DLD1 (cell line): ENCODE results near the gene DDA1.
"Not testable (repeated sequence)": the region's sequence is repeated elsewhere in the genome, so short reads cannot be mapped to it uniquely, and the experiment has no call there.

Source experiments
- in situ Hi-C: cut with HindIII; loops from 2 replicates; pipeline ENCODE4 v1.10.0; 2017; ENCODE audit warnings: low sequenced_read_pairs

The DDA1 gene

DNA sequence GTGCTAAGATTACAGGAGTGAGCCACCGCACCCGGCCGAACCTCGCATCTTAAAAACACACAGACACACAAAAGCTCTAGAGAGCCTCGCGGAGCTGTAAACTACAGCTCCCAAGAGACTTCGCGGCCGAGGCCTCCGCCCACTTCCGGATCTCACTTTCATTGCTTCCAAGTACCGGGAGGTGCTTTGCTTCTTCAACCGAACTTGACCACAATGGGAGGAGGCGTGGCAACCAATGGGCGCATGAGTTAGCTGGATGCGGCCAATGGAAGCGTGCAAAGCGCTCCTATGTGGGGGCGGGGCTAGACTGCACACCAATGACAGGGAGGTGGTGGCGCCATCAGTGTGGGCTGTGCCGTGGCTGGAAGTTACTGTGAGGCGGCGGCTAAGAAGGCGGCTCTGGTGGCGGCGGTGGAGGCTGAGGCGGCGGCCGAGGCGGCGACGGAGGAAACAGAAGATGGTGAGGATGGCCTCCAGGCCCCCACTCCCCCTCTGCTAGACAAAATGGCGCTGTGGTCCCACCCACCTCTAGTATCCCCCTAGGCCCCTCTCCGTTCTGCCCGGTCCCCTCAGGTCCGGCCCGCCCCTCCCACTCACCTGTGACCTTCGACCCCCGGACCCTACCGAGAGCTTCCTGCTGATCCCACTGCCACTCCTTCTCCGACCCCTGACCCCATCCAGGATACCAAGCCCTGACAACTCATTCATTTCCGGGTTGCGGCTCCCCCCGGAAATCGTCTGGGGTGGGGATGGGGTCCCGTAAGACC lies at the start of gene DDA1:
Gene DDA1 (plus strand): TSS at position 366 of the 767 bp plus-strand sequence. CDS start 92 bp downstream, at position 458.
- in situ Hi-C loops = no loop called here

DNA sequence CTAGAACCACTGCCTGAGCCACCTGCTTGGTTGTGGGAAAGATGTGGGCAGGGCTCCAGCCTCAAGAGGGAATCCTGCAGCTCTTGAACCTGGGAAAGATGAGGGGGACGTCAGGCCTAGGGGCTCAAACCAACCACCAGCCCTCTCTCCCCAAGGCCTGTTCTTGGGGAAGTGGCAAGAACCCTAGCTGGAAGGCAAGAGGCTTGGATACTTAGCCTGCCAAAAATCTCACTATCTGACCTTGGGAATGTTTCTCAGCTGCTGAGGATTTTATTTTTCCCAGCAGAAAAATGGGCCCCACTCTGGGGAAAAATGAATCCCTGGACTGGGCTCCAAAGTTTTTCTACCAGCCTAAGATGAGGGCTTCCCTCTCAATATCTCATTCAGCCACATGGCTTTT lies 49.4 kb upstream of the DDA1 start:
- in situ Hi-C loops = no loop called here

DNA sequence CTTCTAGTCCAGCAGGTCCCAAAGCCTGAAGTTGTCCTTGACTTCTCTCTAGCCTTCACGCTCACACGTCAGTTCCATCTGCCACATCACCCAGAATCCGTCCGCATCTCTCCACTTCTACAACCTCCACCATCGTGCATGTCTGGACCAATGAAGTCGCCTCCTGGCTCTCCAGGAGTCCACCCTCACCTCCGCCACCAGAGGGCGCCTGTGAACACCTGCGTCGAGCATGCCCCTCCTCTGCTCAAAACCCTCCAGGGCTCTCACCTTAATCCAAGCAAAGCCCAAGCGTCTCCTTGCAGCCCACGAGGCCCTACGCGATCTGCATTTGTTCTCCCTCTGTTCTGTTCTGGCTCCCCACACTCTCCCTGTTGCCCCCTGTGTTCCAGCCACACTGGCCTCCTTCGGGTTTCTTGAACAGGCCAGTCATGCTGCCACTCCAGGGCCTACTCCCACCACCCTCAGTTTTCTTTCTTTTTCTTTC lies 48.5 kb upstream of the DDA1 start:
- in situ Hi-C loops = no loop called here

DNA sequence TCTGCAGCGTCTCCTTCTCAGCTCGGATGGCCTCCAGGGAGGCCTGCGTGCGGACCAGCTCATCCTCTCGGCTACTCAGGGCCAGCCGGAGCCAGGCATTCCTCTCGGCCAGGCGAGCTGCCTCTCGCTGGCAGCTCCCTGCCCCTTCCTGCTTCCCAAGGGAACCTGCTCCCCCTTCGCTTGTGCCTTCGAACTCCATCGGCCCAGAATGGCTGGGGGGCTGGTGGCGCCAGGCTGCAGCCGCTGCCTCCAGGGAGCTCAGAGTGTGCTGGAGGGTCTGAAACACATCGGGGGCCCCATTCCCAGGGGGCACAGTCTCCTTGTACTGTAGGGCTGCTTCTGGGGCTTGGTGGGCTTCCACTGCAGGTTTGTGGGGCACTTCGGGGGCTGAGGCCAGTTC lies 46.8 kb upstream of the DDA1 start:
- in situ Hi-C loops = no loop called here

GRCh38 chr19:17263712-17264640 lies 45.4 kb upstream of the DDA1 start:
- in situ Hi-C loops = no loop called here

DNA sequence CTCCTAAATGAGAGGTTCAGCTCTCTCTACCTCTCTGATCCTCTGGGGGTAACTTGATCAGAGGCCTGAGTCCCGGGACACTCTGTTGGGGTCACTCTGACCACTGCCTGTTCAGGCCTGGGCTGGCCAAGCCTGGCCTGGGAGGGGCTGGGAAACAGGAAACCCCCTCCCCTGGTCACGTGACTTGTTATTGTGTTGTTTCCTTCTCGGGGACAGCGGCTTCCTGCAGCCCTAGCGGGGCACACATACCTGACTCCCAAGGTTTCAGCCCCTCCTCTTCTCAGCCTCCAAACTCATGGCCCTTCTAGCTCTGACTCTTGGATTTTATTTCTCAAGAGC lies 44.8 kb upstream of the DDA1 start, which contains the start of gene USHBP1:
Gene USHBP1 (minus strand): TSS at position 105 of the 339 bp plus-strand sequence. CDS start 446 bp downstream, outside the sequence.
- in situ Hi-C loops = no loop called here

DNA sequence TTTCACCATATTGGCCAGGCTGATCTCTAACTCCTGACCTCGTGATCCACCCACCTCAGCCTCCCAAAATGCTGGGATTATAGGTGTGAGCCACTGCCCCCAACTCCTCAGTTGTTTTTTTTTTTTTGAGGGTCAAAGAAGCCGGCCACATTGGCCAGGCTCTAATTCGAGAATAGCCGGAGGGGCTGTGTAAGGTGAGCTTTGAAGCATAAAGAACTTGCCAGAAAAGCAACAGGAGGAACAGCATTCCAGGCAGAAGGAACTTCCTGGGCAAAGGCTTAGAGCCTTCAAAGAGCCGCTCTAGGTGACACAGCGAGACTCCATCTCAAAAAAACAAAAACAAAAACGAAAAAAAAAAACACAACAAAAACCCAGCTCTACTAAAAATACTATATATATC lies 43.3 kb upstream of the DDA1 start:
- in situ Hi-C loops = no loop called here

- in situ Hi-C loops = no loop called here
Observed at GRCh38 chr19:17266589-17266974, 42.8 kb upstream of the DDA1 start.

- in situ Hi-C loops = no loop called here
Observed at GRCh38 chr19:17266975-17267788, 42.2 kb upstream of the DDA1 start, which contains the start of gene BABAM1. BABAM1 (plus strand) TSS chr19:17267443; CDS start chr19:17268807, 1,364 bp downstream.

GRCh38 chr19:17268754-17269153 lies 40.6 kb upstream of the DDA1 start:
- in situ Hi-C loops = no loop called here

DNA sequence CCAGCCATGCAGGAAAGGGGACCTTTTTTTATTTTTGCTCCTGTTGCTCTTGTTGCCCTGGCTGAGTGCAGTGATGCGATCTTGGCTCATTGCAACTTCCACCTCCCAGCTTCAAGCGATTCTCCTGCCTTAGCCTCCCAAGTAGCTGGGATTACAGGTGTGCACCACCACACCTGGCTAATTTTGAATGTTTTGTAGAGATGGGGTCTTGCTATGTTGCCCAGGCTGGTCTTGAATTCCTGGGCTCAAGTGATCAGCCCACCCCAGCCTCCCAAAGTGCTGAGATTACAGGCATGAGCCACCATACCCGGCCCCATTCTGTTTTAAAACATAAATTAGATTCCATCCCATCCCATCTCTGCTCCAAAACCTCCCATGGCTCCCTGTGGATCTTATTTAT lies 34.5 kb upstream of the DDA1 start:
- in situ Hi-C loops = not testable (repeated sequence)

GRCh38 chr19:17275441-17276175 lies 33.8 kb upstream of the DDA1 start:
- in situ Hi-C loops = no loop called here

DNA sequence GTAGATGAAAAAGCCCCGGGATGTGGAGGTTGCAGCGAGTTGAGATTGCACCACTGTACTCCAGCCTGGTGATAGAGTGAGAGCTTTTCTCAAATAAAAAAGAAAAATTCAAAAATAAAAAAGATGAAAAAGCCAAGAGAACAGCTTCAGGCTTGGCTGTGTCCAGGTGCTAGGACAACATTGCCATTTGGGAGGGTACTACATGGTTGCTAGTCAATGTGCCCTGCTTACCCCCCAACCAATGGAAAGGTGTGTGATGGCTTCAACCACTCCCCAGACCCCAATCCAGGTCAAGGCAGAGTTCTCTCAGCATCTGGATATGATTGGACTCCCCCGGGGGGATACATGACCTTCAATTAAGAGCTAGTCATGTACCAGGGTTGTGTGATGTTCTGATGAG lies 29.9 kb upstream of the DDA1 start:
- in situ Hi-C loops = no loop called here

DNA sequence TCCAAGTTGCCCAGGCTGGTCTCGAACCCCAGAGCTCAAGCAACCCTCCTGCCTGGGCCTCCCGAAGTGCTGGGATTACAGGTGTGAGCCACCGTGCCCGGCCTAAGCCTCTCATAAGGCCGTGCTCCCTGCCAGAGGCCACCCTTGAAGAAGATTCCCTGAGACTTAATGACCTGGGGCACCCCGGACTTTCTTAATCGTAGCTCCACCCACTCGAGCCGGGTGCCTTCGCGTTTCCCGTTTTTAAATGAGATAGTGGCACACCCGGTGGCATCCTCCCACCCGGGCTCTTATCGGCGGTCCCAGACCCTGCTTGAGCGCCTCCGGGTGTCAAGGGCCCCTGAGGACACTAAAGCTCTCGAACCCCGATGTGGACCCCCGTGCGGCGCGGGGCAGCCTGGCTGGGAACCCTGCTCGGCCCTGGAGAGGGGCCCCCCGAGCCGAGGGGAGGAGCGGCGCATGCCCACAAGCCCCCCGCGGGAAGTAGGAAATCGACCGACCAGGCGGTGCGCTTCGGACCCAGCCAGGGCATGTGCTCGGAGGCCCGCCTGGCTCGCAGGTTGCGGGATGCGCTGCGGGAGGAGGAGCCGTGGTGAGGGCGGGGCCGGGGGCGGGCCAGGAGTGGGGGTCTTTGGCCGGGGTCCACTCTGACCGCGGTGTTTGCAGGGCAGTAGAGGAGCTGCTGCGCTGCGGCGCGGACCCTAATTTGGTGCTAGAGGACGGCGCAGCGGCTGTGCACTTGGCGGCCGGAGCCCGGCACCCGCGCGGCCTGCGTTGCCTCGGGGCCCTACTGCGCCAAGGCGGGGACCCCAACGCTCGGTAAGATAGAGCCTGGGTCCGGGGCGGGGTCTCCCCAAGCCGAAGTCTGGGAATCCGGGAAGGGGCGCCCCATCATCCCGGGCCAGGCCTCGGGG lies 27.7 kb upstream of the DDA1 start, which contains the start of gene ANKLE1:
Gene ANKLE1 (plus strand): TSS at position 511 of the 914 bp plus-strand sequence. CDS start 20 bp downstream, at position 531.
- in situ Hi-C loops = no loop called here

DNA sequence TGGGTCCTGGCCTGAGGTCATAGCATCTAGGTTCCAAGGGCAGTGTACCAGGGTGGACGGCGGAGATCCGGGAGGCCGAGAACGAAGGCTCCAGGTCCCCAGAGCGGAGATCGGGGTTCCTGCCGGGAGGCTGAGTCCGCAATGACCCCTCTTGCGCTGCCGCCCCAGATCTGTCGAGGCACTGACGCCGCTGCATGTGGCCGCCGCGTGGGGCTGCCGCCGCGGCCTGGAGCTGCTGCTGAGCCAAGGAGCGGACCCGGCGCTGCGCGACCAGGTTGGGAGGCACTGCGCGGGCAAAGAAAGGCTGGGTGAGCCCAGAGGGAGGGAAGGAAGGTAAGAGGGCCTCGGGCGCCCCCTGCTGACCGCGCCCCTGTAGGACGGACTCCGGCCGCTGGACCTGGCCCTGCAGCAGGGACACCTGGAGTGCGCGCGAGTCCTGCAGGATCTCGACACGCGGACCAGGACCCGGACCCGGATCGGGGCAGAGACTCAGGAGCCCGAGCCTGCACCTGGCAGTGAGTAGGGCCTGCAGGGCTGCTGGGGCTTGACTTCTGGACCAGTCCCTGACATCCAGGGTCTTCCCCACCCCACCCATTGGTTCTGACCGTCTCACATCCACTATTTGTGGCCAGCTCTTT lies 26.8 kb upstream of the DDA1 start:
- in situ Hi-C loops = no loop called here

GRCh38 chr19:17283504-17283996 lies 25.8 kb upstream of the DDA1 start:
- in situ Hi-C loops = no loop called here

GRCh38 chr19:17285415-17286135 lies 23.8 kb upstream of the DDA1 start:
- in situ Hi-C loops = no loop called here

- in situ Hi-C loops = no loop called here
Observed at GRCh38 chr19:17286263-17286662, 23.1 kb upstream of the DDA1 start.
